ENCODE data around the gene NPAS1.

NPAS1 gene

GRCh38 chr19:47019431-47020041 is at the start of gene NPAS1:
Gene NPAS1, plus strand, starts transcription at chr19:47019837. Its CDS starts 1,211 bp downstream, at chr19:47021048.
- no peak for DNase-seq (ENCODE audit: low read depth)

GRCh38 chr19:46970815-46971214 is 48.8 kb upstream of the NPAS1 start:
- DNase-seq (ENCODE audit: low read depth), result peak; percentile 99

- DNase-seq (ENCODE audit: low read depth), result peak; percentile 78
These were observed 47.3 kb upstream of the NPAS1 start for GRCh38 chr19:46972311-46972710.

- no peak for DNase-seq (ENCODE audit: low read depth)
These were observed 45.5 kb upstream of the NPAS1 start for GRCh38 chr19:46974181-46974580.

- DNase-seq (ENCODE audit: low read depth), result peak; percentile 42
These were observed 44.4 kb upstream of the NPAS1 start for GRCh38 chr19:46975011-46975924.

- peak; percentile 96 for DNase-seq (ENCODE audit: low read depth)
These were observed 43.5 kb upstream of the NPAS1 start for GRCh38 chr19:46975925-46976782.

GRCh38 chr19:46976845-46977320 is 42.8 kb upstream of the NPAS1 start:
- peak; percentile 69 for DNase-seq (ENCODE audit: low read depth)

GRCh38 chr19:46977548-46977947 is 42.1 kb upstream of the NPAS1 start:
- no peak for DNase-seq (ENCODE audit: low read depth)

GRCh38 chr19:46978171-46978869 is 41.3 kb upstream of the NPAS1 start:
- no peak for DNase-seq (ENCODE audit: low read depth)

GRCh38 chr19:46979126-46980105 is 40.2 kb upstream of the NPAS1 start:
- no peak for DNase-seq (ENCODE audit: low read depth)

- DNase-seq (ENCODE audit: low read depth), result no peak
These were observed 38.9 kb upstream of the NPAS1 start for GRCh38 chr19:46980761-46981160.

- no peak for DNase-seq (ENCODE audit: low read depth)
These were observed 38.2 kb upstream of the NPAS1 start for GRCh38 chr19:46981286-46981945.

GRCh38 chr19:46983097-46983496 is 36.5 kb upstream of the NPAS1 start:
- DNase-seq (ENCODE audit: low read depth), result no peak

- peak; percentile 77 for DNase-seq (ENCODE audit: low read depth)
These were observed 35.3 kb upstream of the NPAS1 start for GRCh38 chr19:46984077-46985010.

- DNase-seq (ENCODE audit: low read depth), result no peak
These were observed 33.9 kb upstream of the NPAS1 start for GRCh38 chr19:46985542-46986415.

GRCh38 chr19:46988614-46989230 is 30.9 kb upstream of the NPAS1 start:
- DNase-seq (ENCODE audit: low read depth), result no peak

GRCh38 chr19:46990991-46991676 is 28.5 kb upstream of the NPAS1 start:
- DNase-seq (ENCODE audit: low read depth), result peak; percentile 79

Measured in GM04504 (cell line).